ENCODE data around the gene CHGA.

The CHGA gene

GRCh38 chr14:92939699-92940098, 16.7 kb downstream of the CHGA start:
- DNase-seq (no peak), ATAC-seq (replicated peaks) (no peak)
- no peaks in the 10 kb centered on the region for H3K27me3 Mint-ChIP-seq
- H3K9me3 Mint-ChIP-seq, result no peaks in the 10 kb centered on the region
- H3K4me1 Mint-ChIP-seq, result peaks cover 7 to 20% of the 10 kb centered on the region in 2 donors
- H3K4me3 Mint-ChIP-seq, result no peak overlapping the region
- no peak overlapping the region for H3K27ac Mint-ChIP-seq
- H3K36me3 Mint-ChIP-seq, result peaks cover 37 to 64% of the 10 kb centered on the region in 2 donors

GRCh38 chr14:92940543-92940942, 17.6 kb downstream of the CHGA start:
- Mint-ChIP-seq H3K27ac (no peak overlapping the region), H3K9me3 (no peaks in the 10 kb centered on the region), H3K4me3 (no peak overlapping the region), H3K36me3 (peaks cover 41 to 70% of the 10 kb centered on the region in 2 donors), H3K4me1 (peaks cover 7 to 16% of the 10 kb centered on the region in 2 donors), H3K27me3 (no peaks in the 10 kb centered on the region)
- no peak for ATAC-seq (replicated peaks)
- no peak for DNase-seq

- H3K9me3 Mint-ChIP-seq, result no peaks in the 10 kb centered on the region
- H3K4me1 Mint-ChIP-seq, result peaks cover 7 to 15% of the 10 kb centered on the region in 2 donors
- peaks cover 39 to 74% of the 10 kb centered on the region in 2 donors for H3K36me3 Mint-ChIP-seq
- ATAC-seq (replicated peaks), result no peak
- H3K27me3 Mint-ChIP-seq, result no peaks in the 10 kb centered on the region
- H3K27ac Mint-ChIP-seq, result peak overlapping the region; percentile 32
- no peak overlapping the region for H3K4me3 Mint-ChIP-seq
- DNase-seq, result no peak
Observed at GRCh38 chr14:92941531-92941930, 18.6 kb downstream of the CHGA start.

- no peak overlapping the region for H3K27ac Mint-ChIP-seq
- DNase-seq, result no peak
- H3K27me3 Mint-ChIP-seq, result no peaks in the 10 kb centered on the region
- H3K36me3 Mint-ChIP-seq, result peaks cover 40 to 72% of the 10 kb centered on the region in 2 donors
- no peaks in the 10 kb centered on the region for H3K9me3 Mint-ChIP-seq
- no peak overlapping the region for H3K4me3 Mint-ChIP-seq
- no peak for ATAC-seq (replicated peaks)
- H3K4me1 Mint-ChIP-seq, result peaks cover 6 to 11% of the 10 kb centered on the region in 2 donors
Observed at GRCh38 chr14:92942136-92942535, 19.2 kb downstream of the CHGA start.

GRCh38 chr14:92942576-92942975, 19.6 kb downstream of the CHGA start:
- DNase-seq (no peak), ATAC-seq (replicated peaks) (no peak)
- Mint-ChIP-seq H3K36me3 (peaks cover 41 to 72% of the 10 kb centered on the region in 2 donors), H3K27ac (no peak overlapping the region), H3K9me3 (no peaks in the 10 kb centered on the region), H3K4me1 (peaks cover 2 to 7% of the 10 kb centered on the region in 2 donors), H3K4me3 (no peak overlapping the region), H3K27me3 (no peaks in the 10 kb centered on the region)

GRCh38 chr14:92942976-92943710, 20.2 kb downstream of the CHGA start:
- Mint-ChIP-seq H3K4me3 (no peak overlapping the region), H3K36me3 (peaks cover 37 to 72% of the 10 kb centered on the region in 2 donors), H3K27me3 (no peaks in the 10 kb centered on the region), H3K9me3 (no peaks in the 10 kb centered on the region), H3K27ac (no peak overlapping the region), H3K4me1 (peaks cover 0 to 1% of the 10 kb centered on the region in 2 donors)
- DNase-seq, result no peak
- ATAC-seq (replicated peaks), result no peak

- ATAC-seq (replicated peaks), result no peak
- no peaks in the 10 kb centered on the region for H3K9me3 Mint-ChIP-seq
- peaks cover 40 to 66% of the 10 kb centered on the region in 2 donors for H3K36me3 Mint-ChIP-seq
- no peaks in the 10 kb centered on the region for H3K27me3 Mint-ChIP-seq
- no peak for DNase-seq
- no peaks in the 10 kb centered on the region for H3K4me1 Mint-ChIP-seq
- H3K27ac Mint-ChIP-seq, result peak overlapping the region; percentile 32
- H3K4me3 Mint-ChIP-seq, result no peak overlapping the region
Observed at GRCh38 chr14:92943855-92944570, 21.1 kb downstream of the CHGA start.

GRCh38 chr14:92944976-92945375, 22.0 kb downstream of the CHGA start:
- H3K4me1 Mint-ChIP-seq, result no peaks in the 10 kb centered on the region
- H3K36me3 Mint-ChIP-seq, result peaks cover 46 to 70% of the 10 kb centered on the region in 2 donors
- no peak overlapping the region for H3K4me3 Mint-ChIP-seq
- H3K27me3 Mint-ChIP-seq, result no peaks in the 10 kb centered on the region
- peak overlapping the region; percentile 38 for H3K27ac Mint-ChIP-seq
- no peaks in the 10 kb centered on the region for H3K9me3 Mint-ChIP-seq
- DNase-seq (no peak), ATAC-seq (replicated peaks) (no peak)

- no peaks in the 10 kb centered on the region for H3K4me1 Mint-ChIP-seq
- peaks cover 42 to 68% of the 10 kb centered on the region in 2 donors for H3K36me3 Mint-ChIP-seq
- DNase-seq (no peak), ATAC-seq (replicated peaks) (no peak)
- no peak overlapping the region for H3K27ac Mint-ChIP-seq
- no peaks in the 10 kb centered on the region for H3K9me3 Mint-ChIP-seq
- no peak overlapping the region for H3K4me3 Mint-ChIP-seq
- H3K27me3 Mint-ChIP-seq, result no peaks in the 10 kb centered on the region
Observed at GRCh38 chr14:92945544-92945943, 22.6 kb downstream of the CHGA start.

GRCh38 chr14:92945959-92946846, 23.3 kb downstream of the CHGA start:
- H3K36me3 Mint-ChIP-seq, result peaks cover 42 to 68% of the 10 kb centered on the region in 2 donors
- H3K27ac Mint-ChIP-seq, result no peak overlapping the region
- DNase-seq (no peak), ATAC-seq (replicated peaks) (no peak)
- no peaks in the 10 kb centered on the region for H3K27me3 Mint-ChIP-seq
- H3K4me3 Mint-ChIP-seq, result no peak overlapping the region
- H3K4me1 Mint-ChIP-seq, result no peaks in the 10 kb centered on the region
- H3K9me3 Mint-ChIP-seq, result no peaks in the 10 kb centered on the region

- ATAC-seq (replicated peaks) (no peak), DNase-seq (no peak)
- H3K4me1 Mint-ChIP-seq, result peaks cover 4 to 5% of the 10 kb centered on the region in 2 donors
- H3K4me3 Mint-ChIP-seq, result no peak overlapping the region
- no peaks in the 10 kb centered on the region for H3K9me3 Mint-ChIP-seq
- no peaks in the 10 kb centered on the region for H3K27me3 Mint-ChIP-seq
- H3K27ac Mint-ChIP-seq, result peak overlapping the region; percentile 68
- peaks cover 43 to 67% of the 10 kb centered on the region in 2 donors for H3K36me3 Mint-ChIP-seq
Observed at GRCh38 chr14:92946847-92947545, 24.0 kb downstream of the CHGA start.

GRCh38 chr14:92948647-92949046, 25.7 kb downstream of the CHGA start:
- Mint-ChIP-seq H3K9me3 (no peaks in the 10 kb centered on the region), H3K4me3 (no peak overlapping the region), H3K27ac (no peak overlapping the region), H3K4me1 (peaks cover 7 to 14% of the 10 kb centered on the region in 2 donors), H3K27me3 (no peaks in the 10 kb centered on the region), H3K36me3 (peaks cover 55 to 70% of the 10 kb centered on the region in 2 donors)
- ATAC-seq (replicated peaks), result no peak
- DNase-seq, result no peak

- peaks cover 52 to 67% of the 10 kb centered on the region in 2 donors for H3K36me3 Mint-ChIP-seq
- H3K27me3 Mint-ChIP-seq, result no peaks in the 10 kb centered on the region
- H3K9me3 Mint-ChIP-seq, result no peaks in the 10 kb centered on the region
- peaks cover 7 to 14% of the 10 kb centered on the region in 2 donors for H3K4me1 Mint-ChIP-seq
- DNase-seq (no peak), ATAC-seq (replicated peaks) (no peak)
- H3K27ac Mint-ChIP-seq, result peak overlapping the region; percentile 31
- H3K4me3 Mint-ChIP-seq, result no peak overlapping the region
Observed at GRCh38 chr14:92949496-92950192, 26.7 kb downstream of the CHGA start.

Measured in stimulated activated naive B cell treated with anti-CD40 and anti-IgM and Interleukin-4, amounts not matched to agents 10 μg/mL and 1 μg/mL and 100 μg/mL, for 72 hours (primary cell).